Heart left ventricle (tissue), 16 donors: ENCODE data around the gene PTPRZ1. TPM values are rescaled to one million over a fixed set of nuclear protein-coding genes. Genes with fewer than 3 reads are reported as not detected.

ENCODE experiments used
- ATAC-seq, 4 donors: fragments of 200-7000 bp; cut with Tn5 transposase; one replicate each; pipeline ENCODE4 v1.9.1; 2020 to 2022; ENCODE audit warnings: moderate library complexity in 4 of 4, mild to moderate bottlenecking in 3 of 4, moderate number of reproducible peaks in 1 of 4
- DNase-seq, 5 donors: peaks; one replicate each; pipeline ENCODE4 v3.0.0-alpha.2; 2020
- H3K27ac ChIP-seq, 12 donors: fragments of 200-600 bp; sonication (generic) in 4 of 12; one replicate each; pipeline versions ENCODE4 v1.5.0 to v1.8.0; 2016 to 2022; ENCODE audit warnings: mild to moderate bottlenecking in 2 of 12
- H3K27me3 ChIP-seq, 9 donors: fragments of 200-600 bp; sonication (generic) in 2 of 9; one replicate each; pipeline versions ENCODE4 v1.5.1 to v1.8.0; 2016 to 2022; ENCODE audit warnings: mild to moderate bottlenecking in 3 of 9
- H3K36me3 ChIP-seq, 9 donors: fragments of 200-600 bp; sonication (generic) in 2 of 9; one replicate each; pipeline versions ENCODE4 v1.5.0 to v1.8.0; 2018 to 2022; ENCODE audit warnings: mild to moderate bottlenecking in 2 of 9
- H3K4me1 ChIP-seq, 12 donors: fragments of 200-600 bp; sonication (generic) in 4 of 12; one replicate each; pipeline versions ENCODE4 v1.5.0 to v1.8.0; 2016 to 2022; ENCODE audit warnings: mild to moderate bottlenecking in 3 of 12
- H3K4me3 ChIP-seq, 12 donors: fragments of 200-600 bp; sonication (generic) in 4 of 12; one replicate each; pipeline versions ENCODE4 v1.5.0 to v1.8.0; 2017 to 2022; ENCODE audit warnings: mild to moderate bottlenecking in 9 of 12, moderate library complexity in 4 of 12
- H3K9me3 ChIP-seq, 12 donors: fragments of 200-600 bp; sonication (generic) in 4 of 12; one replicate each; pipeline versions ENCODE4 v1.5.0 to v1.8.0; 2016 to 2022; ENCODE audit warnings: mild to moderate bottlenecking in 1 of 12
- POLR2A ChIP-seq, 2 donors: fragments of 450-650 bp; IDR thresholded peaks; one replicate each; pipeline ENCODE4 v1.6.1; 2017; ENCODE audit warnings: antibody characterized with exemption in 2 of 2, mild to moderate bottlenecking in 2 of 2, moderate library complexity in 2 of 2
- WGBS, 4 donors: extraction: QIAGEN DNeasy Blood & Tissue Kit in 2 of 4; methylation state at CpG; one replicate each; pipeline versions ENCODE4 v1.1.5 to v1.1.7; 2013 to 2018; 5-methylcytosine and 5-hydroxymethylcytosine counted together
- intact Hi-C, 10 donors: fragments of 100-400 bp; cut with DNase I; formaldehyde crosslinking; loops; one replicate each; pipeline versions ENCODE4 v1.11.1 to v1.14.2; 2022
- polyA plus RNA-seq, 2 donors: library from polyadenylated mRNA; stranded (reverse); fragments of 200-250 nt; gene quantifications; one replicate each; pipeline ENCODE4 v1.2.3, GENCODE V29; 2013
- total RNA-seq, 9 donors: library from RNA; depleted of rRNA in 2 of 9; stranded (reverse); fragments of >200 nt in 2 of 9; fragmentation: NEBNext Ultra II Directional in 3 of 9; extraction: Animal tissue kit (Norgen Biotek cat#: 25700) in 3 of 9; gene quantifications; one replicate each; pipeline versions ENCODE4 v1.1.0 to v1.2.4, GENCODE V29; 2016 to 2023
- TF ChIP-seq, protein P1 (sequence below), 12 donors: fragments of 200-600 bp; sonication (generic) in 4 of 12; IDR thresholded peaks; one replicate each; pipeline versions ENCODE4 v1.5.0 to v1.8.0; 2018 to 2022; ENCODE audit warnings: antibody characterized with exemption in 12 of 12, mild to moderate bottlenecking in 5 of 12
- donor health status: ischemic (EF 13 %, LVEDD 7.1; RV severe dilation, severe dysfunction).
- donor health status: healthy with polysubstance abuse.
- donor health status: DM: no; HTN: yes; CAD: no.
- donor health status: DM: no; HTN: no; CAD: no.
- donor health status: ischemic (EF 25% LVEDD 6.9; RV normal size, moderate dysfunction).
- donor health status: ischemic (EF 25% LVEDD 5.7; RV mildly dilated, moderate dysfunction).
- donor health status: healthy.
- donor health status: DM: yes; HTN: yes; CAD: no.
- donor health status: ischemic (EF 35%, LVEDD 5.7; RV mildly dilated, moderate dysfunction).
- donor health status: nonischemic (EF 11% LVEDD 7.7; RV severe dilation, severe dysfunction).
- donor health status: DM: yes; HTN: yes; CAD: no.
- donor health status: PGD.
- donor health status: ischemic (EF 29% LVEDD 5.4; RV normal size, mild dysfunction).
- donor health status: nonischemic (EF 23%, LVEDD 6.1; RV moderate dilation, normal function).

Gene PTPRZ1
- total and polyA plus RNA-seq, 11 donors, result 0.27 to 4.8 (median 0.45) TPM

DNA sequence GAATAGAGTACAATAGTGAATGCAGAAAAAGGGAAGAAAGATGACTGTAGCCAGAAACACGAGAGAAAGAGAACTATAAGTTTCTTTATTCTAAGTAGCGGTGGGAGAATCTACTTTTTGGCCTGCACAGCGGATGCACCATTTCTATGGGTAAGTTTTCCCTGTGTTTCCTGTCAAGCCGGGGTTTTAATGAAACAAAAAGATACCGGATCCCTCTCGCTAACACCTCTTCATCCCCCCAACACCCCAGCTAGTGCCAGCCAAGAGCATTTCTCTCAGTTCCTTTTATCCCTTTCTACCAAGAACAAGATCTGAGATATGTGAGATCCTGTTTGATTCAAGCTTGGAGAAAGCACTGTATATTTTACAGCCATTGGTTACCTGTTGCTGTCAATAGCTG lies 14.7 kb downstream of the PTPRZ1 start:
- Histone ChIP-seq H3K36me3 (no peaks in the 10 kb centered on the region), H3K27me3 (no peaks in the 10 kb centered on the region), H3K4me1 (no peaks in the 10 kb centered on the region), H3K4me3 (no peak overlapping the region), H3K27ac (no peak overlapping the region), H3K9me3 (no peaks in the 10 kb centered on the region)
- intact Hi-C loops, result no loop called here
- no peak for TF ChIP-seq POLR2A (IDR thresholded peaks at IDR 0.05)
- TF ChIP-seq, protein P1, sequence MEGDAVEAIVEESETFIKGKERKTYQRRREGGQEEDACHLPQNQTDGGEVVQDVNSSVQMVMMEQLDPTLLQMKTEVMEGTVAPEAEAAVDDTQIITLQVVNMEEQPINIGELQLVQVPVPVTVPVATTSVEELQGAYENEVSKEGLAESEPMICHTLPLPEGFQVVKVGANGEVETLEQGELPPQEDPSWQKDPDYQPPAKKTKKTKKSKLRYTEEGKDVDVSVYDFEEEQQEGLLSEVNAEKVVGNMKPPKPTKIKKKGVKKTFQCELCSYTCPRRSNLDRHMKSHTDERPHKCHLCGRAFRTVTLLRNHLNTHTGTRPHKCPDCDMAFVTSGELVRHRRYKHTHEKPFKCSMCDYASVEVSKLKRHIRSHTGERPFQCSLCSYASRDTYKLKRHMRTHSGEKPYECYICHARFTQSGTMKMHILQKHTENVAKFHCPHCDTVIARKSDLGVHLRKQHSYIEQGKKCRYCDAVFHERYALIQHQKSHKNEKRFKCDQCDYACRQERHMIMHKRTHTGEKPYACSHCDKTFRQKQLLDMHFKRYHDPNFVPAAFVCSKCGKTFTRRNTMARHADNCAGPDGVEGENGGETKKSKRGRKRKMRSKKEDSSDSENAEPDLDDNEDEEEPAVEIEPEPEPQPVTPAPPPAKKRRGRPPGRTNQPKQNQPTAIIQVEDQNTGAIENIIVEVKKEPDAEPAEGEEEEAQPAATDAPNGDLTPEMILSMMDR (IDR thresholded peaks at IDR 0.05), result no peak
- DNase-seq (no peak), ATAC-seq (no peak)
- 76 to 83% (median 78%) methylated on average over 6 of the region's 6 CpGs for WGBS, 4 donors

DNA sequence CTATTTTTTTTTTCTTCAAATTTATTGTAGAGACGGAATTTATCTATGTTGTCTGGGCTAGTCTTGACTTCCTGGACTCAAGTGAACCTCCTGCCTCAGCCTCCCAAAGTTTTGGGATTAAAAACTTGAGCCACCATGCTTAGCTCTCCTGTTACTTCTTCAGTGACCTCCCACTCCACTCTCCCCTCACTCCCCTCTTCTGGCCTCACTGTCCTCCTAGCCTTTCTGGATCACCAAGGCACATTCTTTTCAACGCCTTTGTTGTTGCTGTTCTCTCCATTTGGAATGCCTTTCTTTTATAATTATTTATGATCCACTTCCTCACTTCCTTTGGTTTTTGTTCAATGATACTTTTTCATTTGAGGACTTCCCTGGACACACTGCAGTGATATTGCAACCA lies 17.9 kb downstream of the PTPRZ1 start:
- Histone ChIP-seq H3K4me3 (no peak overlapping the region), H3K9me3 (no peaks in the 10 kb centered on the region), H3K27ac (no peak overlapping the region), H3K36me3 (no peaks in the 10 kb centered on the region), H3K4me1 (no peaks in the 10 kb centered on the region), H3K27me3 (peaks cover 0 to 6% (median 0%) of the 10 kb centered on the region in 9 donors)
- WGBS, 4 donors, result 64 to 69% (median 67%) methylated on average over 2 of the region's 2 CpGs
- ATAC-seq (no peak), DNase-seq (no peak)
- TF ChIP-seq, protein P1 (IDR thresholded peaks at IDR 0.05), result no peak
- no peak for TF ChIP-seq POLR2A (IDR thresholded peaks at IDR 0.05)
- intact Hi-C loops, result no loop called here

DNA sequence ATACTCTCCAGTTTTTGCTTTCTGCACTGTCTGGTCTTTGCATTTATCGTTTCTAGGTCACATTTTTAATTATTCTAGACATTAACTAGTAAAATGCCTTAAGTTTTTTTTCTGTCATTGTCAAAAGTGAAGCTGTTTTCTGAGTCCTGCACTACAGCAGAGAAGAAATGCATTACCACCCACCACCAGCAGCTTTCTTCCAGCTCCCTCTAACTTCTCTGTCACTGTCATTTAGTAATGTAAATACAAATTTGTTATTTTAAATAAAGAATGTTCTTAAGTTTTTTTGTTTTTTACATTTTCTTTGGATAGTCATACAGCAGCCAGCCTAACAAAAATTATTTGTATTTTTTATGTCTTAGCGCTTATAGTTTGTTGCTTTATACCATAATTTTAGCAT lies 18.8 kb downstream of the PTPRZ1 start:
- Histone ChIP-seq H3K36me3 (no peaks in the 10 kb centered on the region), H3K27ac (no peak overlapping the region), H3K4me1 (no peaks in the 10 kb centered on the region), H3K9me3 (no peaks in the 10 kb centered on the region), H3K4me3 (no peak overlapping the region), H3K27me3 (peaks cover 0 to 6% (median 0%) of the 10 kb centered on the region in 9 donors)
- TF ChIP-seq, protein P1 (IDR thresholded peaks at IDR 0.05), result no peak
- no peak for TF ChIP-seq POLR2A (IDR thresholded peaks at IDR 0.05)
- intact Hi-C loops, result no loop called here
- DNase-seq, result no peak
- WGBS, 4 donors, result 71 to 78% (median 74%) methylated on average over 2 of the region's 2 CpGs
- ATAC-seq, result no peak

DNA sequence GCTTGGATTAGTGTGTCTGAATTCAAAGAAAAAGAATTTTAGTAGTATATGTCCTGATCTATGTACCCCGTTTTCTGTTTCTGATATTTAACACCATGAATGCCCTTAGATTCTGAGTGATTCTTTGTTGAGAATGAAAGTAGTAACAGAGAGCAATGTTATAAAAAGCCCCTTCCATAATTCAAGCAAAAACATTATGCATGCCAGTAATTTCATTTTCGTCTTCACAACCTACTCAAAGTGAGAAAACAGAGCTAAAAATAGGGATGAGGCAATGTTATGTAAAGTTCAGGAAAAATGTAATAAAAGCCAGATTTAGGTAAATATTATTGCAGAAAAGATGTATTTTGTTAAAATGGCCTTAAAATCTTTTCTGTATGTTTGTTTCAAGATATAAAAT lies 28.1 kb downstream of the PTPRZ1 start:
- H3K27me3 ChIP-seq, result no peaks in the 10 kb centered on the region
- DNase-seq (no peak), ATAC-seq (no peak)
- no peak overlapping the region for H3K4me3 ChIP-seq
- H3K36me3 ChIP-seq, result no peaks in the 10 kb centered on the region
- intact Hi-C loops, result loop anchor here in 1 of 10 donors (10.0 kb wide), 1 partner anchor 56 kb away; no protein-coding TSS in a partner anchor
- H3K4me1 ChIP-seq, result no peaks in the 10 kb centered on the region
- no peak overlapping the region for H3K27ac ChIP-seq
- TF ChIP-seq, protein P1 (IDR thresholded peaks at IDR 0.05), result no peak
- no peak for TF ChIP-seq POLR2A (IDR thresholded peaks at IDR 0.05)
- WGBS, 4 donors, result 23 to 61% (median 42%) methylated on average over 2 of the region's 2 CpGs
- H3K9me3 ChIP-seq, result no peaks in the 10 kb centered on the region
